Measurements from ENCODE around the gene PDE7B.

GRCh38 chr6:135955099-135955498 lies 103.6 kb downstream of the PDE7B start:
- TF ChIP-seq CTCF (conservative IDR thresholded peaks at IDR 0.05) = no peak
- TF ChIP-seq ZFX (IDR thresholded peaks at IDR 0.05) = no peak

Measured in C4-2B (cell line).